SK-N-SH (cell line): ENCODE results near the gene ZFAND6.

Experiments
- CTCF ChIP-seq: fragments of 200-600 bp; sonication (generic); IDR thresholded peaks from 2 replicates; pipeline ENCODE4 v1.6.1; 2017; ENCODE audit warnings: antibody characterized with exemption, mild to moderate bottlenecking, moderate library complexity
- FOXJ3 ChIP-seq: sonication (generic); formaldehyde crosslinking; IDR thresholded peaks from 2 replicates; pipeline ENCODE4 v1.5.1; 2020; ENCODE audit warnings: mild to moderate bottlenecking, missing genetic modification reagents
- JUND ChIP-seq: IDR thresholded peaks from 2 replicates; pipeline ENCODE4 v1.4.0; 2012
- POLR2AphosphoS5 ChIP-seq: IDR thresholded peaks from 2 replicates; pipeline ENCODE4 v1.6.1; 2012; ENCODE audit warnings: low read depth, low read length
- RAD21 ChIP-seq: IDR thresholded peaks from 2 replicates; pipeline ENCODE4 v1.6.1; 2012; ENCODE audit warnings: mild to moderate bottlenecking, low read length
- USF1 ChIP-seq: IDR thresholded peaks from 2 replicates; pipeline ENCODE4 v1.4.0; 2012; ENCODE audit warnings: low read depth, borderline replicate concordance

DNA sequence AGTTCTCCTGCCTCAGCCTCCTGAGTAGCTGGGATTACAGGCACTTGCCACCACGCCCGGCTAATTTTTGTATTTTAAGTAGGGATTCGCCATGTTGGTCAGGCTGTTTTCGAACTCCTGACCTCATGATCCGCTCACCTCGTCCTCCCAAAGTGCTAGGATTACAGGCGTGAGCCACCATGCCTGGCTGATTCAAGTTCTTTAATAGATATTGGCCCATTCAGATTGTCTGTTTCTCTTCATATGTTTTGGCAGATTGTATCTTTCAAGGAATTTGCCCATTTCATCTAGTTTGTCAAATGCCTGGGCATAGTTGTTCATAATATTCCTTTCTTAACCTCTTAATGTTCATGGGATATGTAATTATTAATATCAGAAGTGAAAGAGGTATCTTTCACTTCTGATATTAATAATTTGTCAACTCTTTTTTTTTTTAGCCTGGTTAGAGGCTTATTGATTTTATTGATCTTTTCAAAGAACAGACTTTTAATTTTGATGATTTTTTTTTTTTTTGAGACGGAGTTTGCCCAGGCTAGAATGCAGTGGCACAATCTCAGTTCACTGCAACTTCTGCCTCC lies 40.2 kb upstream of the ZFAND6 start:
- TF ChIP-seq FOXJ3 (CRISPR knock-in tag) (no peak), USF1 (no peak), JUND (no peak), CTCF (no peak), POLR2AphosphoS5 (no peak), RAD21 (no peak)
